Suprapubic skin (tissue), 4 donors: ENCODE results near the gene UBE2O. TPM values are rescaled to one million over a fixed set of nuclear protein-coding genes. Genes with fewer than 3 reads are reported as not detected.

Experiments used
- DNase-seq, 2 donors: peaks; one replicate each; pipeline ENCODE4 v3.0.0-alpha.2; 2019; ENCODE audit warnings: low spot score in 2 of 2
- H3K27ac ChIP-seq: fragments of 200-600 bp; sonication (generic); one replicate; pipeline ENCODE4 v1.5.1; 2019
- H3K27me3 ChIP-seq: fragments of 200-600 bp; sonication (generic); one replicate; pipeline ENCODE4 v1.5.1; 2019
- H3K36me3 ChIP-seq: fragments of 200-600 bp; sonication (generic); one replicate; pipeline ENCODE4 v1.5.1; 2019
- H3K4me1 ChIP-seq: fragments of 200-600 bp; sonication (generic); one replicate; pipeline ENCODE4 v1.5.1; 2019
- H3K4me3 ChIP-seq: fragments of 200-600 bp; sonication (generic); one replicate; pipeline ENCODE4 v1.5.1; 2019; ENCODE audit warnings: mild to moderate bottlenecking
- H3K9me3 ChIP-seq: fragments of 200-600 bp; sonication (generic); one replicate; pipeline ENCODE4 v1.5.1; 2019
- CTCF ChIP-seq, 2 donors: fragments of 200-600 bp in 1 of 2; fragments of 450-650 bp in 1 of 2; sonication (generic) in 1 of 2; IDR thresholded peaks; one replicate each; pipeline ENCODE4 v1.5.1; 2016 to 2019; ENCODE audit warnings: antibody characterized with exemption in 2 of 2, mild to moderate bottlenecking in 1 of 2, moderate library complexity in 1 of 2
- EP300 ChIP-seq: sonication (generic); formaldehyde crosslinking; IDR thresholded peaks from one replicate; pipeline ENCODE4 v1.6.1; 2017; ENCODE audit warnings: antibody characterized with exemption
- POLR2A ChIP-seq, 2 donors: fragments of 450-650 bp; IDR thresholded peaks; one replicate each; pipeline ENCODE4 v1.6.1; 2017; ENCODE audit warnings: antibody characterized with exemption in 2 of 2, mild to moderate bottlenecking in 2 of 2, moderate library complexity in 2 of 2
- POLR2AphosphoS5 ChIP-seq, 3 donors: sonication (generic); formaldehyde crosslinking; IDR thresholded peaks; one replicate each; pipeline ENCODE4 v1.6.1; 2017; ENCODE audit warnings: antibody characterized with exemption in 3 of 3
- WGBS: methylation state at CpG from one replicate; pipeline ENCODE4 v1.1.5; 2018; 5-methylcytosine and 5-hydroxymethylcytosine counted together
- total RNA-seq, 4 donors: library from RNA; depleted of rRNA; stranded (reverse); fragments of >200 nt; gene quantifications; one replicate each; pipeline ENCODE4 v1.1.0, GENCODE V29; 2016

Gene UBE2O
- total RNA-seq, 4 donors from 2014 or later: 31.3 to 42.0 (median 37.7) TPM

- Histone ChIP-seq H3K27me3 (no peaks in the 10 kb centered on the region), H3K9me3 (no peaks in the 10 kb centered on the region), H3K4me1 (peaks cover 16% of the 10 kb centered on the region), H3K36me3 (no peaks in the 10 kb centered on the region), H3K27ac (no peak overlapping the region), H3K4me3 (no peak overlapping the region)
- WGBS: 88% methylated on average over 2 of the region's 8 CpGs
- DNase-seq: no peak
- no peak for TF ChIP-seq CTCF (IDR thresholded peaks at IDR 0.05)
- TF ChIP-seq POLR2AphosphoS5 (IDR thresholded peaks at IDR 0.05): no peak
- no peak for TF ChIP-seq EP300
- no peak for TF ChIP-seq POLR2A (IDR thresholded peaks at IDR 0.05)
Observed at GRCh38 chr17:76376318-76377133, 76.4 kb downstream of the UBE2O start.

- 90% methylated on average over 16 of the region's 16 CpGs for WGBS
- H3K4me3 ChIP-seq: no peak overlapping the region
- no peaks in the 10 kb centered on the region for H3K36me3 ChIP-seq
- peaks cover 22% of the 10 kb centered on the region for H3K4me1 ChIP-seq
- TF ChIP-seq POLR2AphosphoS5 (IDR thresholded peaks at IDR 0.05) (no peak), POLR2A (IDR thresholded peaks at IDR 0.05) (no peak), EP300 (no peak), CTCF (IDR thresholded peaks at IDR 0.05) (no peak)
- no peak for DNase-seq
- no peaks in the 10 kb centered on the region for H3K9me3 ChIP-seq
- H3K27ac ChIP-seq: no peak overlapping the region
- no peaks in the 10 kb centered on the region for H3K27me3 ChIP-seq
Observed at GRCh38 chr17:76371656-76372628, 81.0 kb downstream of the UBE2O start.

- no peaks in the 10 kb centered on the region for H3K9me3 ChIP-seq
- peaks cover 16% of the 10 kb centered on the region for H3K4me1 ChIP-seq
- H3K36me3 ChIP-seq: no peaks in the 10 kb centered on the region
- 21% methylated on average over 11 of the region's 11 CpGs for WGBS
- peak in 1 of 2 donors; percentile 88 for DNase-seq
- TF ChIP-seq POLR2A (IDR thresholded peaks at IDR 0.05) (no peak), CTCF (IDR thresholded peaks at IDR 0.05) (peak; percentile 41 to 55), POLR2AphosphoS5 (IDR thresholded peaks at IDR 0.05) (no peak), EP300 (no peak)
- peak overlapping the region; percentile 20 for H3K27ac ChIP-seq
- H3K27me3 ChIP-seq: no peaks in the 10 kb centered on the region
- no peak overlapping the region for H3K4me3 ChIP-seq
Observed at GRCh38 chr17:76370261-76370993, 82.5 kb downstream of the UBE2O start.

- no peak for TF ChIP-seq EP300
- TF ChIP-seq POLR2AphosphoS5 (IDR thresholded peaks at IDR 0.05): no peak
- TF ChIP-seq POLR2A (IDR thresholded peaks at IDR 0.05): no peak
- no peak for TF ChIP-seq CTCF (IDR thresholded peaks at IDR 0.05)
- no peak overlapping the region for H3K4me3 ChIP-seq
- peak overlapping the region; percentile 20 for H3K27ac ChIP-seq
- H3K9me3 ChIP-seq: no peaks in the 10 kb centered on the region
- no peak for DNase-seq
- H3K36me3 ChIP-seq: no peaks in the 10 kb centered on the region
- H3K4me1 ChIP-seq: peaks cover 16% of the 10 kb centered on the region
- WGBS: 60% methylated on average over 2 of the region's 7 CpGs
- no peaks in the 10 kb centered on the region for H3K27me3 ChIP-seq
Observed at GRCh38 chr17:76369804-76370203, 83.1 kb downstream of the UBE2O start.
